GM12865 (cell line): ENCODE results near the gene CTNND2.

ENCODE experiments used
- DNase-seq: peaks from one replicate; pipeline ENCODE4 v3.0.0; 2010; ENCODE audit warnings: low read depth
- H3K4me3 ChIP-seq: 2 replicates; pipeline ENCODE4 v1.5.1; 2011; ENCODE audit warnings: mild to moderate bottlenecking, low read depth, low read length, control low read depth
- TF ChIP-seq, protein P1 (sequence below): IDR thresholded peaks from 2 replicates; pipeline ENCODE4 v1.5.1; 2011; ENCODE audit warnings: low read length, control low read depth, low read depth, inconsistent platforms; ENCODE audit not compliant: insufficient read depth; ENCODE audit errors: missing control alignments

The CTNND2 gene

DNA sequence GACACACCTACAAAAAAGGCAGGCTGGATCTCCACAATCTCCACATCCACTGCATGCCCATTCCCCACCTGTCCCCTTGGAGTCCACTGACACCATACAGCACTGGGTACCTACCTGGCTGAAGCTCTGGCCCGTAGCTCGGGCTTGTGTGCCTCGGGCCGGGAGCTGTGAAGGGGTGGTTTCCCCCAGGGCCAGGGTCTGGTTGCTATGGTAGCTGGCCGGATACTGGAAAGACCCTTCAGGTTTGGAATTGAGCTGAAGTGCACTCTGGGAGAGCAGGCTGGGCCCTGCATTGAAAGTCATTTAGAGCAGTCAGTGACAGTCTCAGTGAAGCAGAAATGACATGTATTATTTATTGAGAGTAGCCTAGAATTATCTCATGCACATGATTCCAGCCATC lies 507.3 kb downstream of the CTNND2 start:
- H3K4me3 ChIP-seq = no peak overlapping the region
- DNase-seq = no peak
- TF ChIP-seq, protein P1, sequence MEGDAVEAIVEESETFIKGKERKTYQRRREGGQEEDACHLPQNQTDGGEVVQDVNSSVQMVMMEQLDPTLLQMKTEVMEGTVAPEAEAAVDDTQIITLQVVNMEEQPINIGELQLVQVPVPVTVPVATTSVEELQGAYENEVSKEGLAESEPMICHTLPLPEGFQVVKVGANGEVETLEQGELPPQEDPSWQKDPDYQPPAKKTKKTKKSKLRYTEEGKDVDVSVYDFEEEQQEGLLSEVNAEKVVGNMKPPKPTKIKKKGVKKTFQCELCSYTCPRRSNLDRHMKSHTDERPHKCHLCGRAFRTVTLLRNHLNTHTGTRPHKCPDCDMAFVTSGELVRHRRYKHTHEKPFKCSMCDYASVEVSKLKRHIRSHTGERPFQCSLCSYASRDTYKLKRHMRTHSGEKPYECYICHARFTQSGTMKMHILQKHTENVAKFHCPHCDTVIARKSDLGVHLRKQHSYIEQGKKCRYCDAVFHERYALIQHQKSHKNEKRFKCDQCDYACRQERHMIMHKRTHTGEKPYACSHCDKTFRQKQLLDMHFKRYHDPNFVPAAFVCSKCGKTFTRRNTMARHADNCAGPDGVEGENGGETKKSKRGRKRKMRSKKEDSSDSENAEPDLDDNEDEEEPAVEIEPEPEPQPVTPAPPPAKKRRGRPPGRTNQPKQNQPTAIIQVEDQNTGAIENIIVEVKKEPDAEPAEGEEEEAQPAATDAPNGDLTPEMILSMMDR = no peak

DNA sequence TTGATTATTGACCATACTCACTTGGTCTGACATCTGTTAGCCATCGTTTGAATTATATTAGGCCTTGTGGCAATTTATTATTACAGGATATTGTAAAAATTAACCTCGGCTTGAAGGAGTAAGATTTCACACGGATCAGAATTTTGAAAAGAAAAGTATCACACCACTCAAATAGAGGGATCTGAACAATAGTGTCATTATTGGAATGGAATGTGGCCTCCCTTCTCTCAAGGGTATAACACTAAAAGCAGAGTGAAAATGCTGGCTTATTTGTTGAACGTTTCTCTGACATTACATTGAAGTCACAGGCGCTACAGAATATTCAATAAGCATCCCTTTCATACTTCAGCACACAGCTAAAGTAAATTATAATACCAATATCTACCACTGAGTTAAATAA lies 509.3 kb downstream of the CTNND2 start:
- H3K4me3 ChIP-seq = no peak overlapping the region
- no peak for DNase-seq
- TF ChIP-seq, protein P1 = no peak

DNA sequence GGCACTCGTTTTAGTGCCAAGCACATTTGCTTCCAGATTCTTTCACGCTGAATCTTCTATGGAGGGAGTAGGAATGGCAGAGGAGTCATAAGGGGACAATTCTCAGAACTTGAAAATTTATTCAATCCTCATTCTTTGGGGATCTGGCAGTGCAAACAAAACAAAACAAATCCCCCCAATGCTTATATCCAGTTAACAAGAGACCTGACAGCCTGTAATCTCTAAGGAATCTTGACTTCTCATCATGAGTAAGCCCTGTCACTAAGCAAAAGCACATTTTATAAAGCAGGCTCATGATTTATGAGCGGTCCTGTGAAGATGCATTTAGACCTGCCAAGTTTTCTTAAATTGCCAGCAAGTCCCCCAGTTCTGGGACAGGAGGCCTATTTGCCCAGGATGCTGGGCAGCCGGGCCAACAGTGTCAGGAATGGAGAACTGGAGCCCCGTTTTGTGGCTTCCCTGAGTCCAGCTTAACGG lies 513.9 kb downstream of the CTNND2 start:
- no peak for DNase-seq
- no peak overlapping the region for H3K4me3 ChIP-seq
- TF ChIP-seq, protein P1 = no peak

DNA sequence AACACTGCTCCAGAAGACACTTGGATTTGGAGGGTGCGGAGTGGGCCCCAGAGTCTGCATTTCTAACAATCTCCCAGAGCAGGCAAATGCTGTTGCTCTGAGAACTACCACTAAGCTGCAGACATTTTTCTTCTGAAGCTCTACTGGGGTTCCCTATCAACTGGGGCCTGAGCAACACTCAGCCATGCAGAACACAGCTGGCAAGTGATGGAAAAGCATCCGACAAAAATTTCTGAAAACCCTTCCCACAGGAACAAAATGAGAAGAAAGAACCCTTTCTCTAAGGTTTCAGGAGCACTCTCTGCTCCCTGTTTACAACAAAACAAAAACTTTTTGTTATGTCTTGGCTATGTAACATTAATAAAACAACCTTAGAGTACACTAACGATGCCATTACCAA lies 516.9 kb downstream of the CTNND2 start:
- no peak overlapping the region for H3K4me3 ChIP-seq
- TF ChIP-seq, protein P1 = no peak
- no peak for DNase-seq

DNA sequence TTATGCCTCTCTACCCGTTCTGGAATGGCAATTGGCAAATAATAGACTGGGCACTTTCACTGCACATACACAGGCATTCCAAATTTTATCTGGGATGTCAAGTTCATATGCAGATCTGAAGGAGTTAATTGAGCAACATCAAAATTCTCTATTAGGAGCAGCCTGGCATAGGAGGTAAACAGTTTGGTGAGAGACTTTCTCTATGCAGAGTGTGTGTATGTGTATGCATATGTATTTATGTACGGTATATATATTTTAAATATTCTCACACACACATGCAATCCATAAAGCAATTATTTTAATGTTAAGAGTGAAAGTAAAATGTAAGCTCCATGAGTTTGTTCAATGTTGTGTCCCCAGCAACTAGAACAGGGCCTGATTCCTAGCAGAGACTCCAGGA lies 517.8 kb downstream of the CTNND2 start:
- DNase-seq = no peak
- H3K4me3 ChIP-seq = no peak overlapping the region
- TF ChIP-seq, protein P1 = no peak

DNA sequence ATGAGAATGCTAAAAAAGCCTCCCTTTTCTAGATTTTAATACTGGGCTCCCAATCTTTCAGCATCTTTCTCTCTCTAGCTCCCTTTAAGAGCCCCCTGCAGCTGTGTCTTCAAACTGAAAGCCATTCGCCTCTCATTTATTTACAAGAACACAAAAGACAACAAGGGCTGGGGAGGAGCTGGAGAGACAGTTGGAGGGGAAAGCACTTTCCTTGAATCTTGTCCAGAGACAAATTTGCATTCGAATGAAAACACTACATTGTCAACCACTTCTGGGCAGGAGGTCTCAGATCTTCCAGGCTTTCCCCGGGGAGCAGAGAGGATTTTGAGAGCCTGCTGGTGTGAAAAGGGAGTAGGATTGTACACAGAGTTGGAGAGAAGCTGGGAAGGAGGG lies 518.3 kb downstream of the CTNND2 start:
- DNase-seq = no peak
- H3K4me3 ChIP-seq = no peak overlapping the region
- TF ChIP-seq, protein P1 = no peak

DNA sequence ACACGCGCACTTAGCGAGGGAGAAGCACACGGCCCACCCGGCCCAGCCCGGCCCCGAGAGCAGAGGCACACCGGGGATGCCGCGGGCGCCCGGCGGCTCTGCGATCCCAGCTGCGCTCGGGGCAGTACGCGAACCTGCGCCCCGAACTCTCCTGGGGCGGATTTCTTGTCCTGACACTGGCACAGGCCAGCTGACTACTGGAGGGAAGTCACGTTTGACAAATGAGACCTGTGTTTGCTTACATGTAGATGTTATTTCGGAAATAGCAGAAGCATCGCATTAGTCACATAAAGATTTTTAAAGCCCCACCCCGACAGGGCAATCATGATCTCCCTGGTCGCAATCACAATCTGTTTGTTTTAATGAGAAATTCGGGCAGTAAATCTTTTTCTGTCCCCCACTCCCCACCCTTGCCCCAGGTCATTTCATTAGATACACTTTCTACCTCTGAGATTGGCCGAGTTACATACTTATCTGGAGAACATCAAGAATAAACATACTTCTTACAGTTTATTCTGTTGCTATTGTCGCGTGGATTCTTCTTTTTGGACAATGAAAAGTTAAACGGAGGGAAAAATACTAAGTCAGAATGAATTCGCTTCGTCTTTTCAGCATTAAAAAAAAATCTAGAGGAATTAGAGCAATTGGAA lies 518.9 kb downstream of the CTNND2 start:
- TF ChIP-seq, protein P1 = no peak
- DNase-seq = no peak
- H3K4me3 ChIP-seq = no peak overlapping the region
